NCI-H1436 (cell line): ENCODE results near the gene IRAK4.

ENCODE experiments used
- DNase-seq: peaks from one replicate; lab custom pipeline; 2025; lab: John Stamatoyannopoulos, UW

Gene IRAK4

DNA sequence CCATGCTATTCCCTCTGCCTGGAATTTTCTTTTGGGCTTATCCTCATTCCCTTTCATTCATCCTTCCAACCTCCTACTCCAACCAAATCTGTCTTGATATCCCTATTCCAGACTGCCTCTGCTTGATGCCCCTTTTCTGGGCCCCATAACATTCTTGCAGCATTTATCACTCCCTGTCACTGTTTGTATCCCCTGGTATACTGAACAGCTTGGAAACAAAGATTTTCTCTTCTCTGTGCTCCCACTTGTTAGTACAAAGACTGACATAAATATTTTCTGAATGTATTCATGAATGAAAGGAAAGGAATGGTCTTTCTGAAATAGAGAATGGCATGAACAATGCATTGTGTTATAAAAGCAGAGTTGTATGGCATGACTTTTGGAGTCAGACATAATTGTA, 7.5 kb downstream of the IRAK4 start:
- DNase-seq: no peak

DNA sequence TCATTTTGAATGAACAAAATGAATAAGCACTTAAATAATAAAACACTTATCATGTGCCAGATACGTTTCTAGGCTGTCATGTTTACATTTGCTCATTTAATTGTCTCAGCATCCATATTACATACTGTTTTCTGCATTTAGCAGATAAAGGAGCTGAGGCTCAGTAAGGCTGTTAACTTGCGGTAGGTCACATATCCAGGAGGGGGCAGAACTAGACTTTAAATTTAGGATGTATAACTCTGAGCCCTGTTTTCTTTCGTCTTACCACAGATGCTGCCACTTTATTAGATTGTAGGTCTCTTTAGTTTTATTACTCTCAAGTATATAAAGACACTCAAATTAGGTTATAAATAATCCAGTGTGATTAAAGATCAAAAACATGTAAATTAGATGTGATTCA, 17.7 kb downstream of the IRAK4 start:
- DNase-seq: peak; percentile 4

- DNase-seq: no peak
Measured at GRCh38 chr12:43786899-43787693, 28.3 kb downstream of the IRAK4 start.

DNA sequence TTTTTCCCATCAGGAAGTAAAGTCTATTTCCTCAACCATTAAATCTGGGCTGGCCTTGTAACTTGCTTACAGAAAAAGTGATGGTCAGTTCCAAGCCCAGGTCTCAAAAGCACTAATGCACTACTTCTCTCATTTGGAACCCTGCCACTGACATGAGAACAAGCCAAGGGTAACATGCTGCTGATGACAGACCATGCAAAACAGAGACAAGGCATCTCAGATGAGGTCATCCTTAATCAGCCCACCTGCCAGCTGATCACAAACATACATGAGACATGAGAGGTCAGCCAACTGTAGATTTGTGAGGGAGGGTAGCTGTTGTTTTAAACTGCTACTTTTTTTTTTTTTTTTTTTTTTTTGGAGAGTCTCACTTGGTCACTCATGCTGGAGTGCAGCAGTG, 31.2 kb downstream of the IRAK4 start:
- DNase-seq: no peak

DNA sequence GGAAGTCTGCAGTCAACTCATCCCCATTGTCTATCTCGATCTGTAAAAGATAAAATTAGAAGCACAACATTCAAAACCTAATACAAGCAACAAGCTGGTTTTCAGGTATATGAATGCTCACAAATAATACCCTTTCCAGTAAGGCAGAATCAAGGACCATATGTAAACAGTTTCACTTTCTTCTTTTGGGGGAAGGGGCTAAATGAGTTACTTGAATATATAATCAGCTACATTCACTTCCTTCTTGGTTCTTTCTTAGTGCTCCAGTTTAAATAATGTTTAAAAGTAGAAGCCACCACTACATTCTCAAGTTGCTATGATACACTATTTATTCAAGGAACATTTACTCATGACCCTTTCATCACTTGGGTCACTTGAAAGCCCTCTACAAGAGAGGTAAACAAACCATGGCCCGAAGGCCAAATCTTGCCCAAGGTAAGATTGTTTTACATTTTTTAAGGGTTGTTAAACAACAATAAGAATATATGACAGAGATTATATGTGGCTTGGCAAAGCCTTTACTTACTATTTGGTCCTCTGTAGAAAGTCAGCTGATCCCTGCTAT, 37.0 kb downstream of the IRAK4 start:
- no peak for DNase-seq

GRCh38 chr12:43797561-43798217, 38.9 kb downstream of the IRAK4 start:
- no peak for DNase-seq

GRCh38 chr12:43805149-43805859, 46.6 kb downstream of the IRAK4 start:
- no peak for DNase-seq

- DNase-seq: peak; percentile 50
Measured at GRCh38 chr12:43805860-43806736, 47.3 kb downstream of the IRAK4 start, which contains the start of gene TWF1. TSS of gene TWF1 (minus strand) at chr12:43806317. CDS start at chr12:43806245, 72 bp downstream.

GRCh38 chr12:43806737-43807072, 48.0 kb downstream of the IRAK4 start:
- no peak for DNase-seq

DNA sequence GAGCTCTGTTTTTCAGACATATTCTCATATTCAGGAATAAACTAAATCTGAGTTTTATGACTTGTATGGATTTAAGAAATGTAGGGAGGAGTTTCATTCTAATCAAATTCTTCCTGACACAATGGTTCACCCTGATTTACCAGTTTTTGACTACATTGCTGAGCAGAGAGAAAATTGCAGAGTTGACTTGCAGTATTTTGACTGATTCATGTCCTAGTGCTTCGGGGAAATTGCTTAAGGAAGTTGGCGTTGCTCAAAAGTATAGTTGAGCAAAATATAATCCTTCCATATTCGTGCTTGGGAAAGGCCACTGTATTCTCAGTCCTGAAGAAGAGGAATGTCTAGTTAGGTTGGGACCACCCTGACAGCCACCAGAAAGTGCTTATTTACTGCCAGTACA, 48.6 kb downstream of the IRAK4 start:
- no peak for DNase-seq

GRCh38 chr12:43812057-43812456, 53.3 kb downstream of the IRAK4 start:
- DNase-seq: no peak

DNA sequence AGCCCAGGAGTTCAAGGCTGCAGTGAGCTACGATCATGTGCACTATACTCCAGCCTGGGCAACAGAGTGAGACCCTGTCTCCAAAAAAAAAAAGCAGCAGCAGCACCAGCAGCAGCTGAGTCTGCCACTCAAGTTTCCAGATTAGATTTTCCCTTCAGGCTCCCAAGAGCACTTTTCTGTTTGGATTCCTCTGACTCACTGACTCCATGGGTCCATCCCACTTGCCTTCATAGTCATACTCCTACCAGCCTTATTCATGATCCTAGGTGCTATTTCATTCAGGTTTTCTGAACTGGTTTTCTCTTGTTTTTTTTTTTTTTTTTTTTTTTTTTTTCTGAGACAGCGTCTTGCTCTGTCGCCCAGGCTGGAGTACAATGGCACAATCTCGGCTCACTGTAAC, 54.2 kb downstream of the IRAK4 start:
- no peak for DNase-seq

DNA sequence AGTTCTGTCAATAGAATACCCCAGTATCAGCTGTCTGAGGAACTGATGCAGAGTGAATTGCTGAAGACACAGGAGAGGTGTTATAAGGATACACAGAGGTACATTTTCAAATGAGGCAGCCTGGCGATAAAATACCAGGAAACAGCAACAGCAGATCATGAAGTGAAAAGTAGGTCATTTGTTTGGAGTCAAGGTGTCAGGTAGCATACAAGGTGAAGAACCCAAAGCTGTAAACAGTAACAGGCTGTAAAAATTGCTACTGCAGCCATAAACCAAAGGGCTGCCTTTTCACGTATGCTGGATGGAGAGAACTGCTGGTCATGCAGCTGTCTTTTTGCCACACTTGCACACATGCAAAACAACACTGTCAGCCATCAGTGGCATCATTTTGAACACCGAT, 56.7 kb downstream of the IRAK4 start:
- DNase-seq: no peak

- DNase-seq: no peak
Measured at GRCh38 chr12:43816168-43816567, 57.4 kb downstream of the IRAK4 start.

GRCh38 chr12:43824207-43824775, 65.5 kb downstream of the IRAK4 start:
- no peak for DNase-seq

GRCh38 chr12:43826681-43827080, 67.9 kb downstream of the IRAK4 start:
- DNase-seq: no peak

- DNase-seq: no peak
Measured at GRCh38 chr12:43827093-43827492, 68.3 kb downstream of the IRAK4 start.

- no peak for DNase-seq
Measured at GRCh38 chr12:43832463-43833168, 73.9 kb downstream of the IRAK4 start.

GRCh38 chr12:43835264-43835655, 76.5 kb downstream of the IRAK4 start:
- no peak for DNase-seq

DNA sequence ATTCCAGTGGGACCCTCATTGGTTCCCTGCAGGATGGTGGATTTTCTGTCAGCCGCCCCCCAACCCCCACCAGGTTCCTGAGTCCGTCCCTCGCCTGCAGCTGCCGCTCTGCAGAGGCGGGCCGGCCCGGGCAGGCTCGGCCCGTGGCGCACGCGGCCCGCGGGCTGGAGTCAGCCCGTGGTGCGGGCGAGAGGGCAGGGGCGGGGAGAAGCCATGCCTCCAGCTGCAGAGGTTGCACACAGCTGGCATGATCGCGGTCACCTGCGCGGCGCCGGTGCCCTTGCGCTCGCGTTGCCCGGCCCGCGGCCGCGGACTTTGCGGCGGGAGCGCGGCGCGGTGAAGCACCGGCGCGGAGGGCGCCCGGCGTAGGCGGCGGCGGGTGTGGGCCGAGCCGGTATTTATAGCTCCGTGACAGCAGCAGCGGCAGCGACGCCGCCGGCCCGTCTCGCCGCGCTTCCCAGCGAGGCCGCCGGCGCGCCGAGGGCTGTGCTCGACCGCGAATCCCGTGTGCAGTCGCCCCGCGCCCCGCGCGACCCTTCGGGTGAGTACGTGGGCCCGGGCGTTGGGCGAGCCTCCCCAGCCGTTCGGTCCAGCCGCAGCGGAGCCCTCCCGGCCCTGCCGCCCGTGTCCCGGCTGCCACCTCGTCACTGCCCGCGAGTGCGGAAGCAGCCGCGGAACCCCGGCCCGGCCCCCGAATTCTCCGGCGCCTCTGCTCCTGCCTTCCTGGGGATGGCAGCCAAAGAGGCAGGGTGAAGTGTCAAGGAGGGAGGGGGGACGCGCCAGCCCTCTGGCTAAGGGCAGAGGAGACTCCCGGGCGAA, 77.1 kb downstream of the IRAK4 start, which contains the start of gene TMEM117:
TMEM117 (plus strand) TSS at position 426 of the 819 bp plus-strand sequence.
- no peak for DNase-seq
